Endodermal cell (in vitro differentiated cells): ENCODE measurements around the gene METAP2. TPM values are rescaled to one million over a fixed set of nuclear protein-coding genes. Genes with fewer than 3 reads are reported as not detected.

Experiments
- DNase-seq: peaks from one replicate; pipeline ENCODE4 v3.0.0-alpha.2; 2017
- H3K27ac ChIP-seq: 2 replicates; pipeline ENCODE4 v1.5.1; 2013; ENCODE audit warnings: mild to moderate bottlenecking, low read depth, low read length, moderate library complexity
- H3K27me3 ChIP-seq: 2 replicates; pipeline ENCODE4 v1.6.1; 2013; ENCODE audit warnings: mild to moderate bottlenecking, low read length, moderate library complexity; ENCODE audit not compliant: insufficient read depth, control insufficient read depth, poor library complexity, severe bottlenecking
- H3K36me3 ChIP-seq: 2 replicates; pipeline ENCODE4 v1.7.0; 2013; ENCODE audit warnings: mild to moderate bottlenecking, low read length, moderate library complexity; ENCODE audit not compliant: control insufficient read depth, insufficient read depth
- H3K4me1 ChIP-seq: one replicate; pipeline ENCODE4 v1.7.0; 2013; ENCODE audit warnings: low read length; ENCODE audit not compliant: control insufficient read depth, insufficient read depth
- H3K4me3 ChIP-seq: 2 replicates; pipeline ENCODE4 v1.5.1; 2013; ENCODE audit warnings: mild to moderate bottlenecking, low read length, moderate library complexity
- H3K9ac ChIP-seq: 2 replicates; pipeline ENCODE4 v1.6.1; 2013; ENCODE audit warnings: mild to moderate bottlenecking, low read length, moderate library complexity; ENCODE audit not compliant: poor library complexity, severe bottlenecking; ENCODE audit errors: extremely low read depth
- H3K9me3 ChIP-seq: 2 replicates; pipeline ENCODE4 v1.6.1; 2013; ENCODE audit warnings: mild to moderate bottlenecking, low read length, moderate library complexity; ENCODE audit not compliant: control insufficient read depth
- H3K27ac Mint-ChIP-seq: 2 replicates; pipeline ENCODE4 v1.8.0; 2020; ENCODE audit warnings: mixed read lengths
- H3K27me3 Mint-ChIP-seq: 2 replicates; pipeline ENCODE4 v1.8.0; 2021; ENCODE audit warnings: mild to moderate bottlenecking, mixed read lengths; ENCODE audit not compliant: insufficient read depth
- H3K36me3 Mint-ChIP-seq: 2 replicates; pipeline ENCODE4 v1.8.0; 2020; ENCODE audit warnings: low read depth, mixed read lengths
- H3K4me1 Mint-ChIP-seq: 2 replicates; pipeline ENCODE4 v1.8.0; 2020; ENCODE audit warnings: mixed read lengths
- H3K4me3 Mint-ChIP-seq: 2 replicates; pipeline ENCODE4 v1.8.0; 2020; ENCODE audit warnings: mild to moderate bottlenecking, moderate library complexity, mixed read lengths
- H3K9me3 Mint-ChIP-seq: 2 replicates; pipeline ENCODE4 v1.8.0; 2020; ENCODE audit warnings: mild to moderate bottlenecking, mixed read lengths
- CTCF ChIP-seq: fragments of 200-600 bp; sonication (generic); conservative IDR thresholded peaks from 2 replicates; pipeline ENCODE4 v1.5.0; 2021; ENCODE audit warnings: antibody characterized with exemption, mild to moderate bottlenecking
- WGBS, 2 experiments: methylation state at CpG; one replicate each; pipeline versions ENCODE4 v1.1.5 to v1.1.7; 2013; ENCODE audit warnings: missing lambda C conversion rate in 2 of 2, mixed read lengths in 1 of 2; ENCODE audit not compliant: insufficient coverage in 1 of 2, insufficient read length in 1 of 2; 5-methylcytosine and 5-hydroxymethylcytosine counted together
- total RNA-seq, 2 donors: library from RNA; stranded (reverse); fragmentation: NEBNext Ultra II Directional in 1 of 2; extraction: Animal tissue kit (Norgen Biotek cat#: 25700) in 1 of 2; gene quantifications; 2 replicates in 1 of 2; 3 replicates in 1 of 2; pipeline ENCODE4 v1.2.1, GENCODE V29; 2021

Gene METAP2
- total RNA-seq, 2 donors from 2014 or later, result 137 to 152 TPM

GRCh38 chr12:95437565-95437964 is 36.4 kb upstream of the METAP2 start:
- no peak overlapping the region for H3K27ac Mint-ChIP-seq
- H3K4me1 Mint-ChIP-seq, result peaks cover 10% of the 10 kb centered on the region
- Histone ChIP-seq H3K9ac (no peak overlapping the region), H3K36me3 (no peaks in the 10 kb centered on the region), H3K27ac (no peak overlapping the region), H3K27me3 (no peaks in the 10 kb centered on the region), H3K4me3 (no peak overlapping the region), H3K4me1 (no peaks in the 10 kb centered on the region), H3K9me3 (no peaks in the 10 kb centered on the region)
- peaks cover 6% of the 10 kb centered on the region for H3K27me3 Mint-ChIP-seq
- H3K36me3 Mint-ChIP-seq, result no peaks in the 10 kb centered on the region
- DNase-seq, result no peak
- H3K9me3 Mint-ChIP-seq, result no peaks in the 10 kb centered on the region
- H3K4me3 Mint-ChIP-seq, result no peak overlapping the region
- no peak for TF ChIP-seq CTCF
- 89% methylated on average over 2 of the region's 2 CpGs; no CpG with 5 or more reads in 1 of the 2 experiments for WGBS, 2 experiments

GRCh38 chr12:95439461-95440230 is 34.3 kb upstream of the METAP2 start:
- TF ChIP-seq CTCF, result no peak
- WGBS, 2 experiments, result 90 to 93% methylated on average over 7 to 9 of the region's 9 CpGs
- DNase-seq, result no peak
- Histone ChIP-seq H3K27me3 (no peaks in the 10 kb centered on the region), H3K36me3 (no peaks in the 10 kb centered on the region), H3K9me3 (no peaks in the 10 kb centered on the region), H3K4me3 (no peak overlapping the region), H3K27ac (no peak overlapping the region), H3K4me1 (peaks cover 5% of the 10 kb centered on the region), H3K9ac (no peak overlapping the region)
- Mint-ChIP-seq H3K4me3 (no peak overlapping the region), H3K4me1 (peaks cover 30% of the 10 kb centered on the region), H3K27me3 (peaks cover 6% of the 10 kb centered on the region), H3K27ac (no peak overlapping the region), H3K36me3 (no peaks in the 10 kb centered on the region), H3K9me3 (no peaks in the 10 kb centered on the region)

GRCh38 chr12:95440401-95440800 is 33.6 kb upstream of the METAP2 start:
- no peaks in the 10 kb centered on the region for H3K36me3 Mint-ChIP-seq
- H3K27ac Mint-ChIP-seq, result no peak overlapping the region
- H3K27ac ChIP-seq, result no peak overlapping the region
- peaks cover 35% of the 10 kb centered on the region for H3K4me1 Mint-ChIP-seq
- 76 to 87% methylated on average over 2 to 3 of the region's 3 CpGs for WGBS, 2 experiments
- no peak for DNase-seq
- peaks cover 5% of the 10 kb centered on the region for H3K4me1 ChIP-seq
- H3K9me3 ChIP-seq, result no peaks in the 10 kb centered on the region
- no peak overlapping the region for H3K4me3 ChIP-seq
- H3K9ac ChIP-seq, result no peak overlapping the region
- no peaks in the 10 kb centered on the region for H3K9me3 Mint-ChIP-seq
- no peaks in the 10 kb centered on the region for H3K27me3 ChIP-seq
- peaks cover 6% of the 10 kb centered on the region for H3K27me3 Mint-ChIP-seq
- no peak for TF ChIP-seq CTCF
- H3K36me3 ChIP-seq, result no peaks in the 10 kb centered on the region
- no peak overlapping the region for H3K4me3 Mint-ChIP-seq
